Esophagus squamous epithelium (tissue), 5 donors: ENCODE measurements around the gene MAB21L1. TPM values are rescaled to one million over a fixed set of nuclear protein-coding genes. Genes with fewer than 3 reads are reported as not detected.

Experiments used
- DNase-seq: peaks from one replicate; lab custom pipeline; 2025; lab: John Stamatoyannopoulos, UW
- H3K27ac ChIP-seq, 4 donors: fragments of 200-600 bp; sonication (generic); one replicate each; pipeline ENCODE4 v1.5.1; 2016 to 2019; ENCODE audit warnings: mild to moderate bottlenecking in 1 of 4
- H3K27me3 ChIP-seq, 4 donors: fragments of 200-600 bp; sonication (generic); 1 replicate in 3 of 4; 2 replicates in 1 of 4; pipeline versions ENCODE4 v1.5.1 to v1.6.0; 2017 to 2021; ENCODE audit warnings: antibody characterized with exemption in 1 of 4
- H3K36me3 ChIP-seq, 3 donors: fragments of 200-600 bp; sonication (generic); one replicate each; pipeline ENCODE4 v1.5.1; 2016 to 2019
- H3K4me1 ChIP-seq, 3 donors: fragments of 200-600 bp; sonication (generic); one replicate each; pipeline ENCODE4 v1.5.1; 2017 to 2019
- H3K4me3 ChIP-seq, 4 donors: fragments of 200-600 bp; sonication (generic); 1 replicate in 3 of 4; 2 replicates in 1 of 4; pipeline ENCODE4 v1.5.1; 2016 to 2019; ENCODE audit warnings: mild to moderate bottlenecking in 2 of 4, moderate library complexity in 1 of 4
- H3K9me3 ChIP-seq, 3 donors: fragments of 200-600 bp; sonication (generic); one replicate each; pipeline ENCODE4 v1.5.1; 2016 to 2019
- POLR2A ChIP-seq, 4 donors: fragments of 450-650 bp; IDR thresholded peaks; one replicate each; pipeline ENCODE4 v1.6.1; 2017; ENCODE audit warnings: antibody characterized with exemption in 4 of 4, mild to moderate bottlenecking in 4 of 4, moderate library complexity in 3 of 4
- WGBS, 2 donors: methylation state at CpG; one replicate each; pipeline ENCODE4 v1.1.5; 2018; 5-methylcytosine and 5-hydroxymethylcytosine counted together
- intact Hi-C: fragments of 100-400 bp; cut with DNase I; formaldehyde crosslinking; loops from one replicate; pipeline ENCODE4 v1.15.0; 2022
- total RNA-seq, 4 donors: library from RNA; depleted of rRNA; stranded (reverse); fragments of >200 nt; gene quantifications; one replicate each; pipeline ENCODE4 v1.1.0, GENCODE V29; 2016
- TF ChIP-seq, protein P1 (sequence below), 6 experiments: fragments of 450-650 bp in 4 of 6; fragments of 200-600 bp in 2 of 6; sonication (generic) in 2 of 6; IDR thresholded peaks; one replicate each; pipeline ENCODE4 v1.5.1; 2016 to 2019; ENCODE audit warnings: antibody characterized with exemption in 6 of 6, mild to moderate bottlenecking in 4 of 6, moderate library complexity in 4 of 6
- donor health status: DM: yes; HTN: yes; CAD: no.

The MAB21L1 gene
- total RNA-seq, 4 donors from 2014 or later, result 0.13 to 0.32 (median 0.19) TPM; not detected in 1

DNA sequence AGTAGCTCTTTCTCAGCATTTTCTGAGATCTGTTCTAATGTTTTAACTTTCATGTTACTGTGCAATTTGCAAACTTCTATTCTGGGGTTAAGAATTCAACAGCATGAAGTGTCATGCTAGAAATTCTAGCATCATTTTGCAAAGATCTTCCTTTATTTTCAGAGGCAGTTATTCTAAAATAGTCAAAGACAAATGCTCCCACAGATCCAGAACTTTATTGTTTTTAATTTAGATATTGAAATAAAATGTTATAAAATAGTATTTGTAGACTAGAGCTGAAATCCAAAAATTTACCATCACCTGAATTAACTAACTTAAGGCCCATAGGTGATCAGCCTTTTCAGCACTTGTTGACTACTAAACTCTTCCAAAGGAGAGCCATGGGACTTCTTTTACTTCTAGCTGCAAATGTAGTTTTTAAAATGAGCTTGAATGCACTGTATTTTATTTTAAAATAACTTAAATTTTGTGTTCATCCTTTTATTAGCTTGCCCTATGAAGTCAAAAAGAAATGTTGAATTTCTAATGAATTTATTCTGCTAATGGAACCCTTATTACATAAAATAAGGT is 3.2 kb downstream of the MAB21L1 start:
- H3K36me3 ChIP-seq, result no peaks in the 10 kb centered on the region
- H3K27me3 ChIP-seq, result peaks cover 0 to 96% (median 3%) of the 10 kb centered on the region in 4 donors
- no peak for TF ChIP-seq POLR2A (IDR thresholded peaks at IDR 0.05)
- TF ChIP-seq, protein P1, sequence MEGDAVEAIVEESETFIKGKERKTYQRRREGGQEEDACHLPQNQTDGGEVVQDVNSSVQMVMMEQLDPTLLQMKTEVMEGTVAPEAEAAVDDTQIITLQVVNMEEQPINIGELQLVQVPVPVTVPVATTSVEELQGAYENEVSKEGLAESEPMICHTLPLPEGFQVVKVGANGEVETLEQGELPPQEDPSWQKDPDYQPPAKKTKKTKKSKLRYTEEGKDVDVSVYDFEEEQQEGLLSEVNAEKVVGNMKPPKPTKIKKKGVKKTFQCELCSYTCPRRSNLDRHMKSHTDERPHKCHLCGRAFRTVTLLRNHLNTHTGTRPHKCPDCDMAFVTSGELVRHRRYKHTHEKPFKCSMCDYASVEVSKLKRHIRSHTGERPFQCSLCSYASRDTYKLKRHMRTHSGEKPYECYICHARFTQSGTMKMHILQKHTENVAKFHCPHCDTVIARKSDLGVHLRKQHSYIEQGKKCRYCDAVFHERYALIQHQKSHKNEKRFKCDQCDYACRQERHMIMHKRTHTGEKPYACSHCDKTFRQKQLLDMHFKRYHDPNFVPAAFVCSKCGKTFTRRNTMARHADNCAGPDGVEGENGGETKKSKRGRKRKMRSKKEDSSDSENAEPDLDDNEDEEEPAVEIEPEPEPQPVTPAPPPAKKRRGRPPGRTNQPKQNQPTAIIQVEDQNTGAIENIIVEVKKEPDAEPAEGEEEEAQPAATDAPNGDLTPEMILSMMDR (IDR thresholded peaks at IDR 0.05), result no peak
- peaks cover 3 to 43% (median 4%) of the 10 kb centered on the region in 3 donors for H3K4me1 ChIP-seq
- H3K4me3 ChIP-seq, result peak overlapping the region in 1 of 4 donors; percentile 1
- intact Hi-C loops, result no loop called here
- DNase-seq, result no peak
- no peaks in the 10 kb centered on the region for H3K9me3 ChIP-seq
- H3K27ac ChIP-seq, result no peak overlapping the region

DNA sequence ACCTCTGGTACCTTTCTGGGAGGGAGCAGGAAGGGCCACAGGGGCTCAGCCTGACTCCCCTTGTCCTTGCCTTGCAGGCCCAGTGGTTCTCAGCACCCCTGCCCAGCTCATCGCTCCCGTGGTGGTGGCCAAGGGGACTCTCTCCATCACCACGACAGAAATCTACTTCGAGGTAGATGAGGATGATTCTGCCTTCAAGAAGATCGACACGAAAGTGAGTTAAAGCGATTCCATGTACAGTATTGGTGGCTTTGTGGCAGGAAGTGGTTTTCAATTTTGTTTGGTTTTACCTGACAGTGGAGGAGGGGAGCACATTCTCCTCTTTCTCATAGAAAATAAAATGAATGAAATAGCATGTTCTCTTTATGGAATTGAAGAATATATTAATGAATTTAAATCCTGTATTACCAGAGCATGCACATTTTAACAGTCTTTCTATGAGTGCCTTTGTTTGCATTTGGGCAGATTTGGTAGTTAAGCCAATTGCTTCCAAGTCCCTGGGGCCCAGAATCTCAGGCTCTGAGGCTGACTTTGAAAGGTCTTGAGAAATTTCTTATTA is 4.1 kb downstream of the MAB21L1 start:
- TF ChIP-seq, protein P1 (IDR thresholded peaks at IDR 0.05), result no peak
- TF ChIP-seq POLR2A (IDR thresholded peaks at IDR 0.05), result no peak
- H3K27me3 ChIP-seq, result peaks cover 0 to 90% (median 2%) of the 10 kb centered on the region in 4 donors
- no peaks in the 10 kb centered on the region for H3K9me3 ChIP-seq
- intact Hi-C loops, result no loop called here
- no peak overlapping the region for H3K27ac ChIP-seq
- WGBS, 2 donors, result 56 to 63% methylated on average over 3 to 7 of the region's 7 CpGs
- no peaks in the 10 kb centered on the region for H3K36me3 ChIP-seq
- H3K4me3 ChIP-seq, result no peak overlapping the region
- peaks cover 3 to 41% (median 4%) of the 10 kb centered on the region in 3 donors for H3K4me1 ChIP-seq
- no peak for DNase-seq

DNA sequence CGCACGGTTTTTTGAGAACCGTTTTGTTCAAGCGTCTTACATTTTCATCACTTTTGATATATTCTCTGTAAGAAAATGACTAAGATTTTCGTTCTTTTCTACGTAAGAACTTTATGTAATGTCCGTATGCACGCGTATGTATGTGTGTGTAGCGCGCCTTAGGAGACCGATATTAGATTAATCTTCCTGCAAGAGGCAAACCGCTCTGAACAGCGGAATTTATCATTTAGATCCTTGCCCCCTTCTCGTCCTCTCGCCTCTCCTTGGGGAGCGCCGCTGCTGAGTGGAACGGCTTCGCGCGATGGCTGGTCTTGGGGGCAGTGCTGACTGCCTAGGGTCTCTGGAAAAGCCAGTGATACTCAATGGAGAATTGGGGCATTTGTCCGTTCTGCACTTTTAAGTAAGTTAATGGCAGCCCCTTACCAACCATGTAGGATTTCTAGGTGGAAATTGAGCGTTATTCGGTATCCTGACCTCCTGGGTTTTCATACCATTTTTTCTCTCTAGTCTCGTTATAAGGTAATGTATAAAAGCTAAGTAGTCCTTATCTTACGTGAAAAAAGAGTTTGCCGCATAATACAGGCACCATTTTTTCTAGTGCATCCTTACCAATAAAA is 4.7 kb downstream of the MAB21L1 start:
- H3K27me3 ChIP-seq, result peaks cover 0 to 88% (median 2%) of the 10 kb centered on the region in 4 donors
- peaks cover 3 to 39% (median 4%) of the 10 kb centered on the region in 3 donors for H3K4me1 ChIP-seq
- no peak overlapping the region for H3K4me3 ChIP-seq
- intact Hi-C loops, result no loop called here
- DNase-seq, result no peak
- peak overlapping the region in 1 of 4 donors; percentile 74 for H3K27ac ChIP-seq
- no peaks in the 10 kb centered on the region for H3K36me3 ChIP-seq
- WGBS, 2 donors, result 58 to 59% methylated on average over 28 of the region's 28 CpGs
- TF ChIP-seq POLR2A (IDR thresholded peaks at IDR 0.05), result no peak
- TF ChIP-seq, protein P1 (IDR thresholded peaks at IDR 0.05), result no peak
- H3K9me3 ChIP-seq, result no peaks in the 10 kb centered on the region

DNA sequence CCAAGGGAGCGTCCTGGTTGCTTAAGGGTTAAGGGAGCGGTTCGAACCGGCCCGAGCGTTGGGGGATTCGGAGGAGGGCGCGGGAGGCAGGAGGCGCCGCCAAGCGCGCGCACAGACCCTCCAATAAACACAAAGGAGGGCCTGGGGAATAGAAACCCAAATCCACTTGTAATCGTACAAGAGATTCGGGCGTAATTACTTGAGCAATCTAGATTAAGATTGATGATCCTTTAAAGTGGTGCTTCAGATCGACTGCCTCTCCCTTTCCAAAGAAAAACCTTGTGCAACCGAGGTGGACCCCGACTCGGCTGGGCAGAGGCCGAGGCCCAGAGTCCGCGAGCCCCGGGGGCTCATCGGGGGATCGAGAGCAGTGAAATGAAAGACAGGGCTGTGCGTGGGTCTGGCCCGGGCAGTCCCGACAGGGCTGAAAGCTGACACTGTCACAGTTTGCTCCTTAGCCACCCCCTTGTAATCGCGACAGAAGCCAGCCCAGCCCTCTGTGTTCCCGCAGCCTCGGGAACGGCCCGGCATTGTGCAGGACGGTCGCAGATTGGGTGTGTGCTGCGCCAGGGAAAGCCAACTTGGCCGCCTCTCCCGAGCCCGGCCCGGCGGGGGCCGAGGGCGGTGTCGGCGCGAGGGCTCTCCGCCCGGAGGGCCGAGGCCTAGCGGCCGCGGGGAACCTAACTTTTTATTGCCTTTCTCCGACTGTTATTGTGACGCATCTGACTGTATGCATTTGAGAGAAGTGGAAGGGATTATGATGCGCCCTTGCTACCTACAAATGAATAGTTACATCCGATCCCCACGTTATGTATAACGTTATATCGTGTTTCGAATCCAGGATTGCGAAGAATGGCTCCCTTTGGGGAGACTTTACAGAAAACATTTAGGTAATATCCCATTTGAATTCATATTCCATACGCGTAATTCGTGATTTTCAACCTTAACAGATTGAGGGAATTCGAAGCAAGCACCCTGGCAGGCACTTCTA is 5.5 kb downstream of the MAB21L1 start:
- Histone ChIP-seq H3K4me1 (peaks cover 3 to 31% (median 4%) of the 10 kb centered on the region in 3 donors), H3K36me3 (no peaks in the 10 kb centered on the region), H3K9me3 (no peaks in the 10 kb centered on the region), H3K4me3 (peak overlapping the region; percentile 6 to 59 (median 35)), H3K27ac (peak overlapping the region; percentile 32 to 85 (median 64)), H3K27me3 (peaks cover 0 to 79% (median 2%) of the 10 kb centered on the region in 4 donors)
- WGBS, 2 donors, result 17 to 23% methylated on average over 42 to 43 of the region's 68 CpGs
- no peak for DNase-seq
- intact Hi-C loops, result no loop called here
- TF ChIP-seq, protein P1 (IDR thresholded peaks at IDR 0.05), result no peak
- no peak for TF ChIP-seq POLR2A (IDR thresholded peaks at IDR 0.05)
